ENCODE measurements around the gene TPH2. TPM values are rescaled to one million over a fixed set of nuclear protein-coding genes. Genes with fewer than 3 reads are reported as not detected.

The TPH2 gene
- total RNA-seq, 1 experiment from 2014 or later = not detected

DNA sequence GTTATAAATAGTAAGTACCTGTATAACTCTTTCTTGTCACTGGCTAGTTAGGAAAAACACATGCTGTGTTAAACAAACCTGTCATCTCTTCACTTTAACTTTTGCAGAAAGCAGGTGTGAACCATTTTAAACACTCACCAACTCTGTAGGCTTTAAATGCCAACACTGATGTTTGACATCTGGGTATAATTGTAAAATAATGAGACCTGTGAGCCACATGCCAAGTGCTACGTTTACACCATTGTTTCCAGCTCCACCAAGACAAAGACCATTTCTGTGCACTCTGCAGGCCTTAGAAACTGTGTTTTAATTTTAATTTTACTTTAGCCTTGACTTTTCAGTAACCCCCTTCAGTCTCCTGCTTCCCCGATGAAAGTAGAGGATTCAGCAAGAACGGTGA, 11.0 kb downstream of the TPH2 start:
- Histone ChIP-seq H3K4me3 (ENCODE audit: low read depth in 2 of 2, low read length in 2 of 2) (no peak overlapping the region), H3K4me1 (ENCODE audit: control insufficient read depth, insufficient read depth, low read length) (no peaks in the 10 kb centered on the region), H3K27me3 (ENCODE audit: control insufficient read depth, insufficient read depth, low read length) (peaks cover 7% of the 10 kb centered on the region; the same call in 1 of the 2 replicates), H3K9me3 (ENCODE audit: control insufficient read depth, insufficient read depth, low read depth, low read length) (no peaks in the 10 kb centered on the region), H3K36me3 (ENCODE audit: control insufficient read depth, insufficient read depth, low read length) (no peaks in the 10 kb centered on the region), H3K27ac (ENCODE audit: low read length) (no peak overlapping the region)
- no TSS peak for BruUV-seq (replicated peaks)
- ChIA-PET CTCF (interaction anchor here (0.7 kb wide), 1 partner anchor 1132 kb away, joined by 4 read pairs; no protein-coding TSS in a partner anchor), POLR2A (no interaction called here)
- in situ Hi-C loops (cut with HindIII; ENCODE audit: low pct_unique_long_range_greater_than_20kb, low sequenced_read_pairs) (no loop called here), intact Hi-C loops (cut with micrococcal nuclease; ENCODE audit: unreplicated experiment) (no loop called here)
- TF ChIP-seq, protein P1, sequence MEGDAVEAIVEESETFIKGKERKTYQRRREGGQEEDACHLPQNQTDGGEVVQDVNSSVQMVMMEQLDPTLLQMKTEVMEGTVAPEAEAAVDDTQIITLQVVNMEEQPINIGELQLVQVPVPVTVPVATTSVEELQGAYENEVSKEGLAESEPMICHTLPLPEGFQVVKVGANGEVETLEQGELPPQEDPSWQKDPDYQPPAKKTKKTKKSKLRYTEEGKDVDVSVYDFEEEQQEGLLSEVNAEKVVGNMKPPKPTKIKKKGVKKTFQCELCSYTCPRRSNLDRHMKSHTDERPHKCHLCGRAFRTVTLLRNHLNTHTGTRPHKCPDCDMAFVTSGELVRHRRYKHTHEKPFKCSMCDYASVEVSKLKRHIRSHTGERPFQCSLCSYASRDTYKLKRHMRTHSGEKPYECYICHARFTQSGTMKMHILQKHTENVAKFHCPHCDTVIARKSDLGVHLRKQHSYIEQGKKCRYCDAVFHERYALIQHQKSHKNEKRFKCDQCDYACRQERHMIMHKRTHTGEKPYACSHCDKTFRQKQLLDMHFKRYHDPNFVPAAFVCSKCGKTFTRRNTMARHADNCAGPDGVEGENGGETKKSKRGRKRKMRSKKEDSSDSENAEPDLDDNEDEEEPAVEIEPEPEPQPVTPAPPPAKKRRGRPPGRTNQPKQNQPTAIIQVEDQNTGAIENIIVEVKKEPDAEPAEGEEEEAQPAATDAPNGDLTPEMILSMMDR (IDR thresholded peaks at IDR 0.05) = no peak
- no peak for TF ChIP-seq TCF7L2 (IDR thresholded peaks at IDR 0.05; ENCODE audit: low read depth, low read length)
- TF ChIP-seq SIN3A (IDR thresholded peaks at IDR 0.05; ENCODE audit: borderline replicate concordance, insufficient read depth, low read depth, low read length) = no peak
- TF ChIP-seq, protein P2, sequence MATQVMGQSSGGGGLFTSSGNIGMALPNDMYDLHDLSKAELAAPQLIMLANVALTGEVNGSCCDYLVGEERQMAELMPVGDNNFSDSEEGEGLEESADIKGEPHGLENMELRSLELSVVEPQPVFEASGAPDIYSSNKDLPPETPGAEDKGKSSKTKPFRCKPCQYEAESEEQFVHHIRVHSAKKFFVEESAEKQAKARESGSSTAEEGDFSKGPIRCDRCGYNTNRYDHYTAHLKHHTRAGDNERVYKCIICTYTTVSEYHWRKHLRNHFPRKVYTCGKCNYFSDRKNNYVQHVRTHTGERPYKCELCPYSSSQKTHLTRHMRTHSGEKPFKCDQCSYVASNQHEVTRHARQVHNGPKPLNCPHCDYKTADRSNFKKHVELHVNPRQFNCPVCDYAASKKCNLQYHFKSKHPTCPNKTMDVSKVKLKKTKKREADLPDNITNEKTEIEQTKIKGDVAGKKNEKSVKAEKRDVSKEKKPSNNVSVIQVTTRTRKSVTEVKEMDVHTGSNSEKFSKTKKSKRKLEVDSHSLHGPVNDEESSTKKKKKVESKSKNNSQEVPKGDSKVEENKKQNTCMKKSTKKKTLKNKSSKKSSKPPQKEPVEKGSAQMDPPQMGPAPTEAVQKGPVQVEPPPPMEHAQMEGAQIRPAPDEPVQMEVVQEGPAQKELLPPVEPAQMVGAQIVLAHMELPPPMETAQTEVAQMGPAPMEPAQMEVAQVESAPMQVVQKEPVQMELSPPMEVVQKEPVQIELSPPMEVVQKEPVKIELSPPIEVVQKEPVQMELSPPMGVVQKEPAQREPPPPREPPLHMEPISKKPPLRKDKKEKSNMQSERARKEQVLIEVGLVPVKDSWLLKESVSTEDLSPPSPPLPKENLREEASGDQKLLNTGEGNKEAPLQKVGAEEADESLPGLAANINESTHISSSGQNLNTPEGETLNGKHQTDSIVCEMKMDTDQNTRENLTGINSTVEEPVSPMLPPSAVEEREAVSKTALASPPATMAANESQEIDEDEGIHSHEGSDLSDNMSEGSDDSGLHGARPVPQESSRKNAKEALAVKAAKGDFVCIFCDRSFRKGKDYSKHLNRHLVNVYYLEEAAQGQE (IDR thresholded peaks at IDR 0.05; ENCODE audit: insufficient read depth in 1 of 2, low read depth in 2 of 2, low read length in 1 of 2) = no peak
- no peak for TF ChIP-seq POLR2AphosphoS5 (IDR thresholded peaks at IDR 0.05; ENCODE audit: low read depth, low read length)
- no peak for DNase-seq (ENCODE audit: low read depth, low spot score)
- ATAC-seq = no peak

DNA sequence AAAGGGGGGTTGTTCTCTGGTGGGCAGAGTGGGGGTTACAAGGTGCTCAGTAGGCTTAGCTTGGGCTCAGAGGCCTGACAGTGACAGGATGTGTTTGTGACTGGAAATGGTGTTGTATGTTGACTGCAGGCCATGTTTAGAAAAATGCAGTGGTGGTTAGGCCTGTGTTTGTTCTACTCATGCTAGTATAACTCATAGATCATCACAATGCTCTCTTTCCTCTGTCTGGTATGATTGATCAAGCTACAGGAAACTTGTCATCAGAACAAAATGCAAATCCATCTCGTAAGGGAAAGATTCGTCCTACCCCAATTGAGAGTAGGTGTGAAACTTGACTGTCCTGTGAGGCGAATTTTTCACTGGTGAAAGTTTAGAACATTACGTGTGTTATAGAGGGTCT, 11.8 kb downstream of the TPH2 start:
- no peaks in the 10 kb centered on the region for H3K9me3 ChIP-seq (ENCODE audit: control insufficient read depth, insufficient read depth, low read depth, low read length)
- no peak overlapping the region for H3K4me3 ChIP-seq (ENCODE audit: low read depth in 2 of 2, low read length in 2 of 2)
- H3K36me3 ChIP-seq (ENCODE audit: control insufficient read depth, insufficient read depth, low read length) = no peaks in the 10 kb centered on the region
- in situ Hi-C loops (cut with HindIII; ENCODE audit: low pct_unique_long_range_greater_than_20kb, low sequenced_read_pairs) = no loop called here
- BruUV-seq (replicated peaks) = no TSS peak
- H3K4me1 ChIP-seq (ENCODE audit: control insufficient read depth, insufficient read depth, low read length) = no peaks in the 10 kb centered on the region
- ATAC-seq (no peak), DNase-seq (ENCODE audit: low read depth, low spot score) (no peak)
- TF ChIP-seq, protein P1 (IDR thresholded peaks at IDR 0.05) = no peak
- TF ChIP-seq POLR2AphosphoS5 (IDR thresholded peaks at IDR 0.05; ENCODE audit: low read depth, low read length) = no peak
- ChIA-PET POLR2A (no interaction called here), CTCF (no interaction called here)
- peaks cover 7% of the 10 kb centered on the region; the same call in 1 of the 2 replicates for H3K27me3 ChIP-seq (ENCODE audit: control insufficient read depth, insufficient read depth, low read length)
- H3K27ac ChIP-seq (ENCODE audit: low read length) = no peak overlapping the region
- intact Hi-C loops (cut with micrococcal nuclease; ENCODE audit: unreplicated experiment) = no loop called here
